Activated CD4-positive, alpha-beta memory T cell treated with anti-CD3 and anti-CD28 coated beads, Interleukin-2, amount 10 ng/mL, durations not matched to agents 7 days and 5 days (primary cell): ENCODE measurements around the gene MAB21L2. TPM values are rescaled to one million over a fixed set of nuclear protein-coding genes. Genes with fewer than 3 reads are reported as not detected.

Experiments
- CTCF ChIA-PET: fragments of 350-600 bp; sonication (Branson Sonifier 250); formaldehyde crosslinking; loops from one replicate; lab custom pipeline; 2021; ENCODE audit warnings: antibody characterized with exemption, inconsistent platforms; lab: Charles Lee
- POLR2A ChIA-PET: fragments of 350-600 bp; sonication (Branson Sonifier 250); formaldehyde crosslinking; loops from one replicate; lab custom pipeline; 2021; ENCODE audit warnings: antibody characterized with exemption; lab: Charles Lee
- DNase-seq: peaks from one replicate; pipeline ENCODE4 v3.0.0-alpha.2; 2020
- H3K27ac Mint-ChIP-seq: one replicate; pipeline ENCODE4 v1.8.0; 2021; ENCODE audit warnings: mild to moderate bottlenecking, mixed read lengths
- H3K27me3 Mint-ChIP-seq: one replicate; pipeline ENCODE4 v1.8.0; 2021; ENCODE audit warnings: mixed read lengths
- H3K36me3 Mint-ChIP-seq: one replicate; pipeline ENCODE4 v1.8.0; 2021; ENCODE audit warnings: low read depth, mixed read lengths
- H3K4me1 Mint-ChIP-seq: one replicate; pipeline ENCODE4 v1.8.0; 2021; ENCODE audit warnings: mixed read lengths
- H3K4me3 Mint-ChIP-seq: one replicate; pipeline ENCODE4 v1.8.0; 2021; ENCODE audit warnings: mild to moderate bottlenecking, mixed read lengths
- H3K9me3 Mint-ChIP-seq: one replicate; pipeline ENCODE4 v1.8.0; 2021; ENCODE audit warnings: mixed read lengths
- total RNA-seq, 2 experiments: library from RNA; stranded (reverse); gene quantifications; one replicate each; pipeline ENCODE4 v1.2.3, GENCODE V29; 2021

MAB21L2 gene
- total RNA-seq, 2 experiments from 2014 or later: not detected

- DNase-seq: no peak
- H3K9me3 Mint-ChIP-seq: no peaks in the 10 kb centered on the region
- H3K4me3 Mint-ChIP-seq: no peak overlapping the region
- no peaks in the 10 kb centered on the region for H3K27me3 Mint-ChIP-seq
- ChIA-PET CTCF (no interaction called here), POLR2A (no interaction called here)
- no peaks in the 10 kb centered on the region for H3K4me1 Mint-ChIP-seq
- H3K27ac Mint-ChIP-seq: no peak overlapping the region
- H3K36me3 Mint-ChIP-seq: peaks cover 7% of the 10 kb centered on the region
Measured at GRCh38 chr4:150593996-150594395, 12.0 kb downstream of the MAB21L2 start.

GRCh38 chr4:150598909-150599308 is 17.0 kb downstream of the MAB21L2 start:
- no peak overlapping the region for H3K4me3 Mint-ChIP-seq
- no peaks in the 10 kb centered on the region for H3K4me1 Mint-ChIP-seq
- H3K27me3 Mint-ChIP-seq: no peaks in the 10 kb centered on the region
- H3K9me3 Mint-ChIP-seq: no peaks in the 10 kb centered on the region
- peaks cover 7% of the 10 kb centered on the region for H3K36me3 Mint-ChIP-seq
- ChIA-PET CTCF (no interaction called here), POLR2A (no interaction called here)
- DNase-seq: no peak
- no peak overlapping the region for H3K27ac Mint-ChIP-seq

GRCh38 chr4:150599547-150599946 is 17.6 kb downstream of the MAB21L2 start:
- CTCF ChIA-PET: no interaction called here
- POLR2A ChIA-PET: no interaction called here
- DNase-seq: no peak
- H3K36me3 Mint-ChIP-seq: peaks cover 7% of the 10 kb centered on the region
- H3K4me1 Mint-ChIP-seq: no peaks in the 10 kb centered on the region
- H3K27me3 Mint-ChIP-seq: no peaks in the 10 kb centered on the region
- H3K27ac Mint-ChIP-seq: no peak overlapping the region
- no peak overlapping the region for H3K4me3 Mint-ChIP-seq
- H3K9me3 Mint-ChIP-seq: no peaks in the 10 kb centered on the region

- Mint-ChIP-seq H3K9me3 (no peaks in the 10 kb centered on the region), H3K4me3 (no peak overlapping the region), H3K27me3 (no peaks in the 10 kb centered on the region), H3K36me3 (peaks cover 7% of the 10 kb centered on the region), H3K4me1 (no peaks in the 10 kb centered on the region), H3K27ac (no peak overlapping the region)
- ChIA-PET CTCF (no interaction called here), POLR2A (no interaction called here)
- no peak for DNase-seq
Measured at GRCh38 chr4:150600812-150601445, 19.0 kb downstream of the MAB21L2 start.

GRCh38 chr4:150609131-150609530 is 27.2 kb downstream of the MAB21L2 start:
- Mint-ChIP-seq H3K27ac (no peak overlapping the region), H3K27me3 (no peaks in the 10 kb centered on the region)

GRCh38 chr4:150619042-150619441 is 37.1 kb downstream of the MAB21L2 start:
- no peak for DNase-seq
- Mint-ChIP-seq H3K36me3 (peaks cover 5% of the 10 kb centered on the region), H3K4me3 (no peak overlapping the region), H3K4me1 (peaks cover 2% of the 10 kb centered on the region), H3K27me3 (no peaks in the 10 kb centered on the region), H3K9me3 (no peaks in the 10 kb centered on the region), H3K27ac (no peak overlapping the region)
- ChIA-PET CTCF (no interaction called here), POLR2A (no interaction called here)

More at GRCh38 chr4:150609131-150609530, 27.2 kb downstream of the MAB21L2 start:
- H3K4me1 Mint-ChIP-seq: no peaks in the 10 kb centered on the region
- peaks cover 6% of the 10 kb centered on the region for H3K36me3 Mint-ChIP-seq
- no peak overlapping the region for H3K4me3 Mint-ChIP-seq
- DNase-seq: no peak
- H3K9me3 Mint-ChIP-seq: no peaks in the 10 kb centered on the region
- CTCF ChIA-PET: no interaction called here
- POLR2A ChIA-PET: no interaction called here

GRCh38 chr4:150624055-150624454 is 42.1 kb downstream of the MAB21L2 start:
- H3K4me1 Mint-ChIP-seq: peaks cover under 1% of the 10 kb centered on the region
- H3K27me3 Mint-ChIP-seq: no peaks in the 10 kb centered on the region
- H3K4me3 Mint-ChIP-seq: no peak overlapping the region
- H3K9me3 Mint-ChIP-seq: no peaks in the 10 kb centered on the region
- ChIA-PET POLR2A (no interaction called here), CTCF (no interaction called here)
- DNase-seq: no peak
- peaks cover 5% of the 10 kb centered on the region for H3K36me3 Mint-ChIP-seq
- H3K27ac Mint-ChIP-seq: no peak overlapping the region

- Mint-ChIP-seq H3K4me1 (no peaks in the 10 kb centered on the region), H3K27me3 (no peaks in the 10 kb centered on the region), H3K27ac (no peak overlapping the region), H3K36me3 (peaks cover 5% of the 10 kb centered on the region), H3K9me3 (no peaks in the 10 kb centered on the region), H3K4me3 (no peak overlapping the region)
- CTCF ChIA-PET: no interaction called here
- DNase-seq: no peak
- POLR2A ChIA-PET: no interaction called here
Measured at GRCh38 chr4:150625033-150625432, 43.1 kb downstream of the MAB21L2 start.

GRCh38 chr4:150628073-150628472 is 46.1 kb downstream of the MAB21L2 start:
- H3K36me3 Mint-ChIP-seq: peaks cover 9% of the 10 kb centered on the region
- ChIA-PET POLR2A (no interaction called here), CTCF (no interaction called here)
- peaks cover 5% of the 10 kb centered on the region for H3K9me3 Mint-ChIP-seq
- no peak for DNase-seq
- H3K4me1 Mint-ChIP-seq: no peaks in the 10 kb centered on the region
- H3K27ac Mint-ChIP-seq: no peak overlapping the region
- H3K4me3 Mint-ChIP-seq: no peak overlapping the region
- no peaks in the 10 kb centered on the region for H3K27me3 Mint-ChIP-seq

- ChIA-PET CTCF (no interaction called here), POLR2A (no interaction called here)
- Mint-ChIP-seq H3K4me3 (no peak overlapping the region), H3K27me3 (no peaks in the 10 kb centered on the region), H3K27ac (no peak overlapping the region), H3K9me3 (peaks cover 14% of the 10 kb centered on the region), H3K36me3 (peaks cover 13% of the 10 kb centered on the region), H3K4me1 (no peaks in the 10 kb centered on the region)
- DNase-seq: no peak
Measured at GRCh38 chr4:150632639-150633038, 50.7 kb downstream of the MAB21L2 start.
